GM12864 (cell line): ENCODE measurements around the gene KRTAP10-1.

Experiments used
- DNase-seq: peaks from one replicate; pipeline ENCODE4 v3.0.0-alpha.2; 2011; ENCODE audit warnings: low read depth
- H3K4me3 ChIP-seq: 2 replicates; pipeline ENCODE4 v1.5.1; 2011; ENCODE audit warnings: mild to moderate bottlenecking, low read depth, low read length, control low read depth
- TF ChIP-seq, protein P1 (sequence below): IDR thresholded peaks from 2 replicates; pipeline ENCODE4 v1.5.1; 2011; ENCODE audit warnings: low read depth, mild to moderate bottlenecking, moderate library complexity, low read length, control low read depth, inconsistent platforms; ENCODE audit errors: missing control alignments

Gene KRTAP10-1

GRCh38 chr21:44544566-44544965 lies 4.6 kb upstream of the KRTAP10-1 start:
- DNase-seq: no peak
- TF ChIP-seq, protein P1, sequence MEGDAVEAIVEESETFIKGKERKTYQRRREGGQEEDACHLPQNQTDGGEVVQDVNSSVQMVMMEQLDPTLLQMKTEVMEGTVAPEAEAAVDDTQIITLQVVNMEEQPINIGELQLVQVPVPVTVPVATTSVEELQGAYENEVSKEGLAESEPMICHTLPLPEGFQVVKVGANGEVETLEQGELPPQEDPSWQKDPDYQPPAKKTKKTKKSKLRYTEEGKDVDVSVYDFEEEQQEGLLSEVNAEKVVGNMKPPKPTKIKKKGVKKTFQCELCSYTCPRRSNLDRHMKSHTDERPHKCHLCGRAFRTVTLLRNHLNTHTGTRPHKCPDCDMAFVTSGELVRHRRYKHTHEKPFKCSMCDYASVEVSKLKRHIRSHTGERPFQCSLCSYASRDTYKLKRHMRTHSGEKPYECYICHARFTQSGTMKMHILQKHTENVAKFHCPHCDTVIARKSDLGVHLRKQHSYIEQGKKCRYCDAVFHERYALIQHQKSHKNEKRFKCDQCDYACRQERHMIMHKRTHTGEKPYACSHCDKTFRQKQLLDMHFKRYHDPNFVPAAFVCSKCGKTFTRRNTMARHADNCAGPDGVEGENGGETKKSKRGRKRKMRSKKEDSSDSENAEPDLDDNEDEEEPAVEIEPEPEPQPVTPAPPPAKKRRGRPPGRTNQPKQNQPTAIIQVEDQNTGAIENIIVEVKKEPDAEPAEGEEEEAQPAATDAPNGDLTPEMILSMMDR: no peak
- H3K4me3 ChIP-seq: no peak overlapping the region

- TF ChIP-seq, protein P1: no peak
- DNase-seq: no peak
Observed at GRCh38 chr21:44542716-44543115, 2.7 kb upstream of the KRTAP10-1 start.

DNA sequence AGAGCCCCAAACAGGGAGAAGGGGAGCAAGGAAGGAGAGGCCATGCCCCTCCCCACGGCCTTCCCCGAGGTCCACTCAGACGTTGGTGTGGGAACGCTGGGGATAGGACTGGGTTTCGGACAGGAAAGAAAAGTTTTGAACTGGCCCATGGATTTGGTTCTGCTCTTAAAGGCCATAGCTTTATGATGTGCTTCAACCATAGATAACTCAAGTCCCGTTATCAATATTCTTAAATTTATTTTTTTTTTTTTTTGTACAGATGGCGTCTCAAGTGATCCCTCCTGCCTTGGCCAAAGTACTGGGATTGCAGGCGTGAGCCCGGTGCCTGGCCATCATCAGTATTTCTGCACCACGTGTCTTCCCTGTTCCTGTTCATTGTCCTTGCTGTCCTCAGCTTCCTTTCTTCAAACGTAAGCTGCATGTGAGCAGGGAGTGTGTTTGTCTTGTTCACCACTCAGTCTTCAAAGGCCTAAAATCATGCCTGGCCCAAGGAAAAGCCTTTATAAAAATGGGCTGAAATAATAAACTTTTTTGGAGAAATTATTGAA lies 820 bp upstream of the KRTAP10-1 start:
- H3K4me3 ChIP-seq: no peak overlapping the region
- no peak for DNase-seq
- TF ChIP-seq, protein P1: no peak

More at GRCh38 chr21:44542716-44543115, 2.7 kb upstream of the KRTAP10-1 start:
- H3K4me3 ChIP-seq: no peak overlapping the region

GRCh38 chr21:44539046-44539445 lies 949 bp downstream of the KRTAP10-1 start:
- TF ChIP-seq, protein P1: no peak
- DNase-seq: no peak
- H3K4me3 ChIP-seq: no peak overlapping the region

- H3K4me3 ChIP-seq: no peak overlapping the region
- no peak for DNase-seq
- TF ChIP-seq, protein P1: no peak
Observed at GRCh38 chr21:44537930-44538911, 1.8 kb downstream of the KRTAP10-1 start.

GRCh38 chr21:44535963-44536362 lies 4.0 kb downstream of the KRTAP10-1 start:
- DNase-seq: no peak
- TF ChIP-seq, protein P1: no peak
- no peak overlapping the region for H3K4me3 ChIP-seq
